A549 (cell line): ENCODE data around the gene ZNF808.

ENCODE experiments used
- PHF8 ChIP-seq: fragments of 200-600 bp; sonication (generic); IDR thresholded peaks from 2 replicates; pipeline ENCODE4 v1.6.1; 2016; ENCODE audit warnings: low read depth, mild to moderate bottlenecking, antibody characterized with exemption, moderate library complexity, borderline replicate concordance
- ZFP36 ChIP-seq: fragments of 450-650 bp; IDR thresholded peaks from 2 replicates; pipeline ENCODE4 v1.6.1; 2014; ENCODE audit warnings: borderline replicate concordance; ENCODE audit not compliant: partially characterized antibody
- TF ChIP-seq, protein P1 (sequence below): fragments of >200 bp; sonication (Bioruptor Twin); formaldehyde crosslinking; IDR thresholded peaks from 3 replicates; pipeline ENCODE4 v1.5.1; 2016

DNA sequence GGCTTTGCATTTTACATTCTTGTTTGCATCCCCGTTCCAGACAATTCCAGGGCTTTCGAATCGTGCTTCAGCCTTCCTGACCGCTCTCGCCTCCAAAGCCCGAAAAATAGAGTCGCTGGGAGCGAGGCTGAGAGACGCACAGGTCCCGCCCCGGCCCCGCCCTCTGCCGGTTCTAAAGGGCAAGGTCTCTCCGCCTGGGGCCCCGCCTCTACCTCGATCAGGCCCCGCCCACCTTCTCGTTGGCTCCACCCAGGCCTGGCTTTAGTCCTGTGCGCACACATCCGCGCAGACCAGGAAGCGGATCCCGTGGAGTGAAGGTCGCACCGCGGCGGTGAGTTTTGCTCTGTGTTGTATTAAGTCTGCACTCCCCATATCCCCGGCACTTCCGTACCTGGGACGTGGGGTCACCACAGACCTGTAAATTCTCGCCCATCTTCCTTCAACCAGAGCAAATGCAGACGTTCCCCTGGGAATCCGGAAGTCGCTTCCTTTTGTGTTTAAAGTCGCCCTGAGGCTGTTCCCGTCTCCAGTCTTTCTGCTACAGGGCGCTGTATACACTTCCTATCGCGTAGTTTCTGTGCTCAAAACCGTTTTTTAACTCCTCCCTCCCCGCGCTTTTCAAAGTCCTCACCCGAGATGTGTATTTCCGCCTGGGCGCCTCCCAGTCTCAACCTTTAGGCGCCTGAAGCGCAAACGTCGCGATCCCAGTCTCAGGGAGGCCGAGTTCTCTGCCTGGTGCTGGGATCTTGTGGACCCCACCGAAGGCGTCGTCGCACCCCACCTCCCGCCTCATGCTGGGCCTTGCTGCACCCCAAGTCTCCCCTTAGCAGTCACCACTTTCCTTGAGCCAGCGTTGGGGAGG lies 42.8 kb downstream of the ZNF808 start, which contains the start of gene ZNF701:
- TF ChIP-seq, protein P1, sequence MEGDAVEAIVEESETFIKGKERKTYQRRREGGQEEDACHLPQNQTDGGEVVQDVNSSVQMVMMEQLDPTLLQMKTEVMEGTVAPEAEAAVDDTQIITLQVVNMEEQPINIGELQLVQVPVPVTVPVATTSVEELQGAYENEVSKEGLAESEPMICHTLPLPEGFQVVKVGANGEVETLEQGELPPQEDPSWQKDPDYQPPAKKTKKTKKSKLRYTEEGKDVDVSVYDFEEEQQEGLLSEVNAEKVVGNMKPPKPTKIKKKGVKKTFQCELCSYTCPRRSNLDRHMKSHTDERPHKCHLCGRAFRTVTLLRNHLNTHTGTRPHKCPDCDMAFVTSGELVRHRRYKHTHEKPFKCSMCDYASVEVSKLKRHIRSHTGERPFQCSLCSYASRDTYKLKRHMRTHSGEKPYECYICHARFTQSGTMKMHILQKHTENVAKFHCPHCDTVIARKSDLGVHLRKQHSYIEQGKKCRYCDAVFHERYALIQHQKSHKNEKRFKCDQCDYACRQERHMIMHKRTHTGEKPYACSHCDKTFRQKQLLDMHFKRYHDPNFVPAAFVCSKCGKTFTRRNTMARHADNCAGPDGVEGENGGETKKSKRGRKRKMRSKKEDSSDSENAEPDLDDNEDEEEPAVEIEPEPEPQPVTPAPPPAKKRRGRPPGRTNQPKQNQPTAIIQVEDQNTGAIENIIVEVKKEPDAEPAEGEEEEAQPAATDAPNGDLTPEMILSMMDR = no peak
- no peak for TF ChIP-seq ZFP36
- TF ChIP-seq PHF8 = no peak
